ENCODE measurements around the gene DUSP28. TPM values are rescaled to one million over a fixed set of nuclear protein-coding genes. Genes with fewer than 3 reads are reported as not detected.

The DUSP28 gene
- polyA plus RNA-seq, 1 experiment, result 6.1 TPM

DNA sequence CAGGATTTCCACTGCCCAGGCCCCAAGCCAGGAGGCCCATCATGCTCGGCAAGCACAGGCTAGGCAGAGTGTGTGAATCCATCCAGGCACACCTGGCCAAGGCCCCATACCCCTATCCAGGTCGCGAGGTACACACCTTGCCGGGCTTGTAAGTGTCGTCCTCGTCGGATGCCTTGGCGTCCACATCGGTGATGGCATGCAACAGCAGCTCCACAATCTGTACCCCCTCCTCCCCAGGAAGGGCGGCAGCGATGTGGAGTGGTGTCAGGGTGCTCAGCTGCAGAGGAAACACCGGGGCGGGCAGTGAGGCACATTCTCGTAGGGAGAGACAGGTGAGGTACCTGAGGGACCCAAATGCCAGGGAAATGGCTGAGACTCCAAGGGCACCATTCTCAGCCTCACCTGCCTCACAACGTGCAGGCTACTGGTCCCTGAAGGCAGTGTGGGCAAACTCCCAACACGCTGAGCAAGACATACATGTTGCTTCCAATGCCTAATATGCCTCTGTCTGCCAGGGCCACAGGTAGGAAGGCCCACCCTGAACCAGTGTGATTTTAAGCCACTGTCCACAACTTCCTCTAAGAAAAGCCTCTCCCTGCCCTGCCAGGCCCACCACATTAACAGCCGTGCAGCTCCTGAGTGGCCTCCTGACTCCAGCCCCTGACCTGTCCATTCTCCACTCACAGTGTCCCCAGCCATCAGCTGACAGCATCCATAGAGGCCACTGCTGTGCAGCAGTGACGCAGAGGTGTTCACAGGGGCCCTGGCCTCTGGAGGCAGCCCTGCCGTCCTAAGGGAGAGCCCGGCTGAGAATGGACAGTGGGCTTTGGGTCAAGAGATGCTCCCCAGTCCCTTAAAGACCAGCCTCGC is 47.3 kb upstream of the DUSP28 start:
- TF ChIP-seq CTCF (IDR thresholded peaks at IDR 0.05; ENCODE audit: low read depth, low read length), result no peak
- no peaks in the 10 kb centered on the region for H3K9me3 ChIP-seq (ENCODE audit: control insufficient read depth, insufficient read depth, low read length)
- CTCF ChIA-PET, result interaction anchor here (1.1 to 2.2 kb wide), 3 partner anchors 53 to 328 kb away, joined by 3 to 66 read pairs (median 4); no protein-coding TSS in a partner anchor

GRCh38 chr2:240513549-240514287 is 46.4 kb upstream of the DUSP28 start:
- H3K4me3 ChIP-seq (ENCODE audit: low read depth, low read length), result no peak overlapping the region
- TF ChIP-seq CTCF (IDR thresholded peaks at IDR 0.05; ENCODE audit: low read depth, low read length), result peak; percentile 97
- DNase-seq (ENCODE audit: low read depth, low spot score), result peak; percentile 68
- H3K27me3 ChIP-seq (ENCODE audit: control insufficient read depth, insufficient read depth, low read length), result no peaks in the 10 kb centered on the region
- no peak overlapping the region for H3K27ac ChIP-seq (ENCODE audit: low read depth, low read length)
- ChIA-PET CTCF (interaction anchor here (0.6 to 2.2 kb wide), 45 partner anchors 9 to 327 kb away, joined by 3 to 66 read pairs (median 4); partner anchors contain the start of genes ANKMY1, CAPN10 and RNPEPL1), POLR2A (interaction anchor here (0.6 to 1.1 kb wide), 3 partner anchors 53 to 327 kb away, joined by 3 read pairs; no protein-coding TSS in a partner anchor)
- H3K9me3 ChIP-seq (ENCODE audit: control insufficient read depth, insufficient read depth, low read length), result no peaks in the 10 kb centered on the region

More for the DNA sequence above, 47.3 kb upstream of the DUSP28 start:
- Histone ChIP-seq H3K4me3 (ENCODE audit: low read depth, low read length) (no peak overlapping the region), H3K27me3 (ENCODE audit: control insufficient read depth, insufficient read depth, low read length) (peaks cover 3% of the 10 kb centered on the region), H3K27ac (ENCODE audit: low read depth, low read length) (no peak overlapping the region)
- no peak for DNase-seq (ENCODE audit: low read depth, low spot score)
- POLR2A ChIA-PET, result interaction anchor here (1.1 kb wide), 1 partner anchor 328 kb away, joined by 3 read pairs; no protein-coding TSS in a partner anchor

- ChIA-PET POLR2A (interaction anchor here (1.0 kb wide), 1 partner anchor 52 kb away, joined by 3 read pairs; no protein-coding TSS in a partner anchor), CTCF (interaction anchor here (0.6 to 2.2 kb wide), 34 partner anchors 8 to 326 kb away, joined by 3 to 66 read pairs (median 4); partner anchors contain the start of genes ANKMY1 and CAPN10)
- Histone ChIP-seq H3K27ac (ENCODE audit: low read depth, low read length) (no peak overlapping the region), H3K27me3 (ENCODE audit: control insufficient read depth, insufficient read depth, low read length) (peaks cover 2% of the 10 kb centered on the region), H3K9me3 (ENCODE audit: control insufficient read depth, insufficient read depth, low read length) (no peaks in the 10 kb centered on the region), H3K4me3 (ENCODE audit: low read depth, low read length) (no peak overlapping the region)
- no peak for DNase-seq (ENCODE audit: low read depth, low spot score)
- TF ChIP-seq CTCF (IDR thresholded peaks at IDR 0.05; ENCODE audit: low read depth, low read length), result no peak
Observed at GRCh38 chr2:240514631-240515030, 45.5 kb upstream of the DUSP28 start.

GRCh38 chr2:240517342-240517741 is 42.8 kb upstream of the DUSP28 start:
- H3K27ac ChIP-seq (ENCODE audit: low read depth, low read length), result no peak overlapping the region
- DNase-seq (ENCODE audit: low read depth, low spot score), result no peak
- H3K27me3 ChIP-seq (ENCODE audit: control insufficient read depth, insufficient read depth, low read length), result peaks cover 2% of the 10 kb centered on the region
- no peak for TF ChIP-seq CTCF (IDR thresholded peaks at IDR 0.05; ENCODE audit: low read depth, low read length)
- no peak overlapping the region for H3K4me3 ChIP-seq (ENCODE audit: low read depth, low read length)
- ChIA-PET POLR2A (no interaction called here), CTCF (interaction anchor here (1.1 to 1.4 kb wide), 3 partner anchors 49 to 323 kb away, joined by 4 to 7 read pairs (median 5); no protein-coding TSS in a partner anchor)
- peaks cover 11% of the 10 kb centered on the region for H3K9me3 ChIP-seq (ENCODE audit: control insufficient read depth, insufficient read depth, low read length)
